NCI-H345 treated with DMSO at 0.1 percent for 48 hours (cell line): ENCODE measurements around the gene RPL13.

ENCODE experiments used
- DNase-seq: peaks from one replicate; lab custom pipeline; 2025; ENCODE audit not compliant: unreplicated experiment; lab: John Stamatoyannopoulos, UW

RPL13 gene

DNA sequence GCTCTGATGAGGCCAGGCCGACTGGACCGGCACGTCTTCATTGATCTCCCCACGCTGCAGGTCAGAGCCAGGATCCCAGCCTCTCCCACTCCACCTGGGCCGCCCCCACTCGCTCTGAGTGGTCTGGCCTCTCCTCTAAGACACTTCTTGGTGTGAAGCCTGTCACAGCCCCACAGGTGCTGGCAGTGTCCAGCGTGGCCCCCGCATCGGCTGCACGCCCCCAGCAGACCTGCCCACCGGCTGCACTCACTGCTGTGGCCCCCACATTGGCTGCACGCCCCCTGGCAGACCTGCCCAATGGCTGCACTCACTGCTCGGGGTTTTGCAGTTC is 15.8 kb upstream of the RPL13 start:
- DNase-seq, result no peak

DNA sequence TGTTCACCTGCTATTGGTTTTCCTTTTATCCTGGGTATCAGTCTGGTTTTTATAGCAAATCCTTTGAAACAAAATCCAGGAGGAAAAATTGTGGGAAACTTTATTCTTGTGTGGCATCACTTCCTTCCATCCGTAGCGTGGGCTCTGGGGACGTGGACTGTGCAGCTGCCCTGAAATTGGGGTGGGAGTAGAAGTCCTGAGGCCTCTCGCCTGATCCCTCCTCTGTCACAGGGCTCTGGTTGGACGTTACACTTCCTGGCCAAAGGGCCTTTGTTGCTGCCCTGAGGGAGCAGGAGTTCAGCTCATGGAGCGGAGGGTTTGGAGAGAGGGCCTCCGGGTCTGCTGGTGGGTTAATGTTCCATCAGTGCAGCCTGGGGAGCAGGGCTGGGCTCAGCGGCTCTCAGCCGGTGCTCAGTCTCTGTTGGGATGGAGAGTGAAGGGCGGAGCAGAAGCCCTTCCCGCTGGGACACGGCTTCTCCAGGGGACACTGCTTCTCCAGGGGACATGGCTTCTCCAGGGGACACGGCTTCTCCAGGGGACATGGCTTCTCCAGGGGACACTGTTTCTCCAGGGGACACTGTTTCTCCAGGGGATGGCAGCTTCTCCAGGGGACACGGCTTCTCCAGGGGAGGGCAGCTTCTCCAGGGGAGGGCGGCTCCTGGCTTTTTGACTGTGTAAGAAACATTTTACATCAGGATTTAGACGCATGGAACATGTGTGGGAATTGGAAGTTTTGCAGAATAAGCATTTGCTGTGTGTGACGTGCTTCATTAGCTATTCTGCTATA is 15.2 kb upstream of the RPL13 start:
- DNase-seq, result no peak

DNA sequence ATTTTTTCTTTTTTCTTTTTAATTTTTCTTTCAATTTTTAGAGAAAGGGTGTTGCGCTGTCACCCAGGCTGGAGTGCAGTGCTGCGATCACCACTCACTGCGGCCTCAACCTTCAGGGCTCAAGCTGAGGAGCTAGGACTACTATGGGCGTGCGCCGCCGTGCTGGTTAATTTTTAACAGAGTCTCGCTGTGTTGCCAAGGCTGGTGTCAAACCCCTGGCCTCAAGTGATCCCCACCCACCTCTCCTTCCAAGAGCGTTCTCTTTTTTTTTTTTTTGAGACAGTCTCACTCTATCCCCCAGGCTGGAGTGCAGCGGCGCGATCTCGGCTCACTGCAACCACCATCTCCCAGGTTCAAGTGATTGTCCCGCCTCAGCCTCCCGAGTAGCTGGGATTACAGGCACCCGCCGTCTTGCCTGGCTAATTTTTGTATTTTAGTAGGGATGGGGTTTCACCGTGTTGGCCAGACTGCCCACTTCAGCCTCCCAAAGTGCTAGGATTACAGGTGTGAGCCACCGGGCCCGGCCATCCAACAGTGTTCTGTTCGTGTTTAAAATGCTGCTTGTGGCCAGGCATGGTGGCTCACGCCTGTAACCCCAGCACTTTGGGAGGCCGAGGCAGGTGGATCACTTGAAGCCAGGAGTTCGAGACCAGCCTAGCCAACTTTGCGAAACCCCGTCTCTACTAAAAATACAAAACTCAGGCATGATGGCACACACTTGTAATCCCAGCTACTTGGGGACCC is 14.5 kb upstream of the RPL13 start:
- DNase-seq, result no peak

DNA sequence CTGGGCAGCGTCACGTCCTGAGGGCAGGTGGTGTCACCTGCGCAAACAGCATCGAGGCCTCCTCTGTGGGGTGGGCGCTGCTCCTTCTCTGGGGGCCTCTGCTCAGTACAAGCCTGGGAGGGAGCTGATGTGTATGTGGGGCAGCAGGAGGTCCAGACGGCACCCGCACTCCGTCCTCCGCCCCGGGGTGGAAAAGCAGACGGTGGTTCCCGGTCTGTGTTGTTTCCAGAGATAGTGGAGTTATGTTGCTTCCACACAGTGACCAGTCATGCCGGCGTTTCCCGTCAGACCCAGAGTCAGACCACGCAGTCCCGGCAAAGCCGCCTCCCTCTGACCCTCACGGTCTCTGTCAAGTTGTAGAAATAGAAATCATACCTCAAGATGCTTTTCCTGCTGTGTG is 13.7 kb upstream of the RPL13 start:
- no peak for DNase-seq

DNA sequence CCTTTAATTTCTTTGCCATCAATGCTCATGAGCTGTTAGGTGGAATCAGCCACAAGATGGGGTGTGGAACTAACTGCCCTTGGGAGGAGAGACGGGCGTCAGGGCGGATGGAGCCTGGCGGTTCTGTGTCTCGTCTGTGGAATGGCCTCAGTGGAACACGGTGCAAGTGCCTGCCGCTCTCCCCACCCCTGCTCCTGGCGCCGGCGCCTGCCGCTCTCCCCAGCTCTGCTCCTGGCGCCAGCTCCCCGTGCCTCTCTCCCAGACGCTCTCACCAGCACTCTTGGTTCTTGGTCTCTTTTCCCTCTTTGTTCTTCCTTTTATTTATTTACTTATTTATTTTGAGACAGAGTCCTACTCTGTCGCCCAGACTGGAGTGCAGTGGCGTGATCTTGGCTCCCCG is 13.2 kb upstream of the RPL13 start:
- DNase-seq, result no peak

DNA sequence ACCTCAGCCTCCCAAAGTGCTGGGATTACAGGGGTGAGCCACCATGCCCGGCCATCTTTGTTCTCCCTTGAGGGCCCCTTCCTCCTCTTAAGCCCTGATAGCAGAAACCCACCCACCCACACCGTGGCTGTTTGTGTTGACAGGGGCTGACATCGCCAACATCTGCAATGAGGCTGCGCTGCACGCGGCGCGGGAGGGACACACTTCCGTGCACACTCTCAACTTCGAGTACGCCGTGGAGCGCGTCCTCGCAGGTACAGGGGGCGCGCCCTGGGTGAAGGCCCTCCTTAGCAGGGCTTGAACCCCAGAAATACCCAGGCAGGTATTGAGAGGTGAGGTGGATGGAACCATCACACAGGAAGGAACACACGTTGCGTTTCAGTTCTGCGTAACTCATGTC is 12.6 kb upstream of the RPL13 start:
- no peak for DNase-seq

DNA sequence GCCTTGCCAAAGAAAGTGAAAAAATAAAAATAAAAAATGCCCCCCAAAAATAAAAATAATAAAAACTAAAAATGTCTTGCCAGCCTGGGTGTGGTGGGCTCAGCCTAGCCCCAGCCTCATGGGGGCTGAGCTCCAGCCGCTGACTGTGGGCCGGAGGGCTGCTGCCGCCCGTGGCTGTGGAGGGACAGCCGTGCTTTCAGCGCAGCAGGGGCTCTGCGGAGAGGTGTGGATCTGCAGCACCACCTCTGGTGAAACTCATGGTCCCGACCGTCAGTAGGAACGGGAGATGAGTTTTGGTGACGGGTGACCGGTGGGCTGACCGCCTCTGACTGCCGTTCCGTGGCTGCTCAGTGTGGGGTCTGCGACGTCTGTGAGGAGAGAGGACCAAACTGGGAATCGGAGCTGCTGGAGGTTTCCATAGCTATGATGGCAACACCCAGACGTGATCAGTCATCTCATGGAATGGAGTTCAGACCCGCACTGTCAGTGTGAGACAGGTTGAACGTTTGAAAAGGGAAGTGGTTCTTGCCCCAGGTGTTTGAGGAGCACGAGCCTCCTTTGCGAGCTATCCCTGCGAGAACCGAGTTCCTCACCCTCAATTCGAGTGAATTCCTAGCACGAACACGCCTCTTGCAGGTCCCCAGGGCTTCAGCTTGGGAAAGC is 12.0 kb upstream of the RPL13 start:
- no peak for DNase-seq

DNA sequence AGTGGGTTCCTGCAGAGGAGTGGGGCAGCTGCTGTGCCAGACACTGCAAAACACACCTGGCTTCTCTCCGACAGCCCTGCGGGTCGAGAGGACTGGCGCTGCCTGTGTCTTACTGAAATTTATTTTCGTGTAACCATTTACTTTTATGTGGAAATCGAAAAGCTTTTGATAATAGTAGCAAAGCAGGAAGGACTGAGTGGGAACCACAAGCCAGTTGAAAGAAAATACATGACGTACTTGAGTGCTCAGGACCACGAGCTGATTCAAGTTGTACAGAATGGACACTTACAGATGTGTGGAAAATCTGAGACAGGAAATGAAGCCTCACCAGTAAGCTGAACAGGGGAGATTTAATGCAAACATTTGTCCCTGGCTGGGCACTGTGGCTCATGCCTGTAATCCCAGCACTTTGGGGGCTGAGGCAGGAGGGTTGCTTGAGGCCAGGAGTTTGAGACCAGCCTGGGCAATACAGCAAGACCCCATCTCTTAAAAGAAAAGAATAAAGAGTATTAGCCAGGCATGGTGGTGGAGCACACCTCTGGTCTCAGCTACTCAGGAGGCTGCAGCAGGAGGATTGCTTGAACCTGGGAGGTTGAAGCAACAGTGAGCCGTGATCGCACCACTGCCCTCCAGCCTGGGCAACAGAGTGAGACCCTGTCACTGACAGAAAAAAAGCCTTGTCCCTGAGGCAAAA is 11.3 kb upstream of the RPL13 start:
- DNase-seq, result no peak

DNA sequence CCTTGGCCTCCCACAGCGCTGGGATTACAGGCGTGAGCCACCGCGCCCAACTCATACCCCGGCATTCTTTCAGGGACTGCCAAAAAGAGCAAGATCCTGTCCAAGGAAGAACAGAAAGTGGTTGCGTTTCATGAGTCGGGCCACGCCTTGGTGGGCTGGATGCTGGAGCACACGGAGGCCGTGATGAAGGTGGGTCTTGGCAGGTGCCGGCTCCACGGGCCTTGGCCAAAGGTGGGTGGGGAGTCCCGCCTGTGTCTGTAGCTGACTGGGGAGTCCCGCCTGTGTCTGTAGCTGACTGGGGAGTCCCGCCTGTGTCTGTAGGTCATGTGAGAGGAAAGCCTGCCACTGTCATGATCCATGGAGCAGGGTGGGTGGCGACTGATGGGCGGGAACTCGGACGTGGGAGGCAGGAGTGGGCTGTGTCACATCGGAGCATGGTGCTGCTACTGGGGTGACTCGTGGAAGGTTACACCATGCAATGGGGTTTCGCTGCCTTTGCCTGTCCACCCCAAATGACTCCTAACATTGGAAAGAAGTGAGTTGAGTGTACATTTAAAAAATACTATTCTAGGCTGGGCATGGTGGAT is 10.0 kb upstream of the RPL13 start:
- no peak for DNase-seq

DNA sequence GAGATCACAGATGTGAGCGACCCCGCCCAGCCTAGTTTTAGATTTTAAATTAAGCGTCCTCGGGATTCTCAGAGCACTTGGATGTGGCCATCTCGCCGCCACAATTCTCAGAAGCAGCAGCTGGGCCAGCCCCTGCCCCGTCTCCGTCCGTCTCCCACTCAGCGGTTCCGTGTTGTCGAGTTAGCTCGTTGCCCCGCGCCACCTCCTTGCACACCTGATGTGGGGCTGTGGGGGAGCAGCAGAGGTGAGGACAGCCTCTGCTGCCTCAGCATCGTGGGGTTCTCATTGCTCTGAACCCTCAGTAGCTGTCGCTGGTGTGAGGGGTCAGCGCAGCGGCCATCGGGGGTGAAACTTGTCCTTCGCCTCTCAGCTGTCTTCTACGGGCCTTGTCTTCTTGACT is 8.2 kb upstream of the RPL13 start:
- no peak for DNase-seq

DNA sequence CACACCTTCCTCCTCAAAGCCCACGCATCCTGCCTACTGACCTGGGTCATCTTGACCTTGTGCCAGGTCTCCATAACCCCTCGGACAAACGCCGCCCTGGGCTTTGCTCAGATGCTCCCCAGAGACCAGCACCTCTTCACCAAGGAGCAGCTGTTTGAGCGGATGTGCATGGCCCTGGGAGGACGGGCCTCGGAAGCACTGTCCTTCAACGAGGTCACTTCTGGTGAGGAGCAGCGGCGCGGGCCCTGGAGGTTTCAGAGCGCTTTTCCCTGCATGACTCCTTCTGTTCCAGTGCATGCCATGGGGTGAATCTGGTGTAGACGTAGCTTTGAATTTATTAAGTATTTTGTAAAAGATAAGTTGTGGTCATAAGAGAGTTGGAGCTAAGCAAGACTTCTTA is 7.6 kb upstream of the RPL13 start:
- no peak for DNase-seq

DNA sequence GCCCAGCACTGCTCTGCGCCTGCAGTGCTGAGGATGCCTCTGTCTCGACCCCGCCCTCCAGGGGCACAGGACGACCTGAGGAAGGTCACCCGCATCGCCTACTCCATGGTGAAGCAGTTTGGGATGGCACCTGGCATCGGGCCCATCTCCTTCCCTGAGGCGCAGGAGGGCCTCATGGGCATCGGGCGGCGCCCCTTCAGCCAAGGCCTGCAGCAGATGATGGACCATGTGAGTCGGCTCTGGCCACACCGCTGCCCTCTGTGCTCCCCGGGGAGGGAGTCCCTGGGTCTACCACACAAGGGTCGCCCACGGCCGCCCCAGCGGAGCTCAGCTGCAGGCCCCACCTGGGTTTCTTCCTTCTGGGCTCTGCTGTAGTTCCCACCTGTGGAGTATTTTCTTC is 6.7 kb upstream of the RPL13 start:
- DNase-seq, result no peak

DNA sequence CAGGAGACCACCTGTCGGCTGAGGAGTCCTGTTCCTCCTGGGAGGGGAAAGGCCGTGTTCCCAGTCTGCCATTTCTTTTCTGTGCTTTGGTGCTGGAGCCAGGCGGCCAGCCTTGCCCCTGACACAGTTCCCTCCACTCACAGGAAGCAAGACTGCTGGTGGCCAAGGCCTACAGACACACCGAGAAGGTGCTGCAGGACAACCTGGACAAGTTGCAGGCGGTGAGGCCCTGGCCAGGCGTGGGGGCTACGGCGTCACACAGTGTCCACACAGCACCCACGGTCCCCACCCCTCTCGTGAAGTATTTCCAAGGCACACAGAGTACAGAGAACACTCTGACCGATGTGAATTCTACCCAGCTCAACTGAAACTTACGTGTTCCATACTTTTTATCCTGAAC is 6.1 kb upstream of the RPL13 start:
- no peak for DNase-seq

DNA sequence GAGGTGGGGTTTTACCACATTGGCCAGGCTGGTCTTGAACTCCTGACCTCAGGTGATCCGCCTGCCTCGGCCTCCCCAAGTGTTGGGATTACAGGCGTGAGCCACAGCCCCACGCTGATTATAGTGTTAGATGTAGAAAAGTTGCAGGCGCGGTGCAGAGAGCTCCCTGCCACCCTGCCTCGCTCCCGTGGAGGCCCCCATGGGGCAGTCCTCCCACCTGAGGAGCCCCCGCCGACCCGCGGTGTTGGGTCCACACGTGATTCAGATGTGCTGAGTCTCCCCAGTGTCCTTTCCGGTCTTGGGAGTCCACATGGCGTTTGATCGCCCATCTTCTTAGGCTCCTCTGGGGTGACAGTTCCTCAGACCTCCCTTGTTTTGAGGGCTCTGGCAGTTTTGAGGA is 5.2 kb upstream of the RPL13 start:
- DNase-seq, result no peak

DNA sequence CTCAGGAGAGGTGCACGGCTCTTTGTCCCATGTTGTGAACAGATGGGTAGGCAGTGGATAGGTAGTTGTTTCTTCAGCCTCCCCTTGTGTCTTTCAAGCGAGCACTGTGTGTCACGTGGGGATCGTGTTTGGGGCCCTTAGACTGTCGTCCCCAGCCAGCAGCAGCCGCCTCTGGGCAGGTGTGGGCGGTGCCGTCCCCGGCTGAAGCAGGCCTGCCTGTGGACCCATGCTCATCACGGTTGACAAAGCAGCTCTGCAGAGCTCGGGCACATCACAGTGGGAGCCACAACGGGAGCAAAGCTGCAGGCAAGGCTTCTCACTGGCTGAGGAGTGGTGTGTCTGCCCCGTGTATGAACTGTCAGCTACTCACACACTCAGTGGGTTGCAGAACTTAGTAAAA is 4.7 kb upstream of the RPL13 start:
- DNase-seq, result no peak

DNA sequence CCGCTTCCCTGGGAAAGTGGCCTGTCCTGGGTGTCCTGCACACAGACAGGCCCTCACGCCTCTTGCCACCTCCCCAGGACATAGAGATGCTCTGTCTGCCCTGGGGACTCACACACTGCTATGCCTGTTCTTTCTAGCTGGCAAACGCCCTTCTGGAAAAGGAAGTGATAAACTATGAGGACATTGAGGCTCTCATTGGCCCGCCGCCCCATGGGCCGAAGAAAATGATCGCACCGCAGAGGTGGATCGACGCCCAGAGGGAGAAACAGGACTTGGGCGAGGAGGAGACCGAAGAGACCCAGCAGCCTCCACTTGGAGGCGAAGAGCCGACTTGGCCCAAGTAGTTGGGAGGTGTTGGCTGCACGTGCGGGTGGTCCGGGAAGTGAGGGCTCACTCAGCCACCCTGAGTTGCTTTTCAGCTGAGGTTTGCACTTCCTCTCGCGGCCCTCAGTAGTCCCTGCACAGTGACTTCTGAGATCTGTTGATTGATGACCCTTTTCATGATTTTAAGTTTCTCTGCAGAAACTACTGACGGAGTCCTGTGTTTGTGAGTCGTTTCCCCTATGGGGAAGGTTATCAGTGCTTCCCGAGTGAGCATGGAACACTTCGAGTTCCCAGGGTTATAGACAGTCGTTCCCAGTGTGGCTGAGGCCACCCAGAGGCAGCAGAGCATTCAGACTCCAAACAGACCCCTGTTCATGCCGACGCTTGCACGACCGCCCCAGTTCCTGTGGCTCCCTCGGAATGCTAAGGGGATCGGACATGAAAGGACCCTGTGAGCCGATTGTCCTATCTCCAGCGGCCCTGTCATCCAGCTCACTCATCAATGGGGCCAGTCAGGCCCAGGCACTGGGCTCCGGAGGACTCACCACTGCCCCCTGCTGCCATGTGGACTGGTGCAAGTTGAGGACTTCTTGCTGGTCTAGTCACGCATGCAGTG is 3.5 kb upstream of the RPL13 start:
- peak; percentile 11 for DNase-seq

DNA sequence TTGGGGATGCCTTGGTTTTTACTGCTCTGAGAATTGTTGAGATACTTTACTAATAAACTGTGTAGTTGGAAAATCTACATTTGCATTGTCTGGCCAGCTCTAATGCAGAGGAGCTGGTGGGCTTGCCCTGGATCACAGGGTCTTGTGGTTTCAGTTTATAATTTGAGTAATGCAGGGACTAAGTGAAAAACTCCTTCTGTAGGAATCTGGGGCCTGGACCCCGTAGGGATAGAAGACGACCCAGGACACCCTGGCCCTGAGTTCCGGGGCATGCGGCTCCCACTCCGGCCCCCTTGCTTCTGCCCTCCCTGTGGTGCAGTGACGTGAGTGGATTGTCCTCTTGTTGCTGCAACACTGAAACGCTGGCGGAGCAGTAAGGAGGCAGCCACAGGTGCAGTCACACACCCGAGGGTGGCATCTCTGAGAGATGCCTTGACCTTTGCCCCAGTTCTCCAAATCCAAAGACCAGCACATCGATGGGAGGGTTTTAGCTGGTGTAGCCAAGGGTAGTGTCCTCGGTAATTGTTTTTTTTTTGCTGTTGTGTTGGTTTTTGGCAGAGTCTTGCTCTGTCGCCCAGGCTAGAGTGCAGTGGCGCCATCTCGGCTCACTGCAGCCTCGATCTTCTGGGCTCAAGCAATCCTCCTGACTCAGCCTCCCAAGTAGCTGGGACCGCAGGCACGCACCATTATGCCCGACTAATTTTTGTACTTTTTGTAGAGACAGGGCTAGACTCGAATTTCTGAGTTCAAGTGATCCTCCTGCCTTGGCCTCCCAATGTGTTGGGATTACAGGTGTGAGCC is 2.6 kb upstream of the RPL13 start:
- no peak for DNase-seq

DNA sequence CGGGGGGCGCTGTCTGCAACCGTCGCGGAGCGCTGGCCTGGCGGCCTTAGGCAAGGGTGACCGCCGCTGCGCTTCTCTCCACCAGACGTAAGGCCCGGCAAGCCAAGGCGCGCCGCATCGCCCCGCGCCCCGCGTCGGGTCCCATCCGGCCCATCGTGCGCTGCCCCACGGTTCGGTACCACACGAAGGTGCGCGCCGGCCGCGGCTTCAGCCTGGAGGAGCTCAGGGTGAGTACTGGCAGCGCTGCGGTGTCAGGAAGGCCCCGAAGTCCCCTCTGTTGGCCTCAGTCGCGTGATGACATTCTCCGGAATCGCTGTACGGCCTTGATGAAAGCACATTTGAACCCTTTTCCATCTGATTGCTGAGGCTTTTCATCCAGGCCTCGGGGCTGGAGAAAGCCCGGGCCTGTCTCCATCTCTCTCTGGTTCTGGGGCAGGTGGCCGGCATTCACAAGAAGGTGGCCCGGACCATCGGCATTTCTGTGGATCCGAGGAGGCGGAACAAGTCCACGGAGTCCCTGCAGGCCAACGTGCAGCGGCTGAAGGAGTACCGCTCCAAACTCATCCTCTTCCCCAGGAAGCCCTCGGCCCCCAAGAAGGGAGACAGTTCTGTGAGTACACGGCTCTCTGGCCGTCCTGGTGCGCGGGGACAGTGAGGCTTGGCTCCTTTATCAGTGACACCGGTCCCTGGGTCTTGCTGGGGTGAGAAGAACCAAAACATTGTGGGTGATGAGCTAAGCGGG is 831 bp downstream of the RPL13 start:
- DNase-seq, result no peak
